Activated CD4-positive, alpha-beta T cell treated with anti-CD3 and anti-CD28 coated beads, Interleukin-2, amount 50 U/mL, for 24 hours (primary cell): ENCODE results near the gene POLR2J3.
"Not testable (repeated sequence)": the region's sequence is repeated elsewhere in the genome, so short reads cannot be mapped to it uniquely, and the experiment has no call there.

Experiments used
- DNase-seq, 2 donors: peaks; one replicate each; pipeline ENCODE4 v3.0.0-alpha.2; 2020; ENCODE audit warnings: low read depth in 1 of 2, low spot score in 1 of 2

POLR2J3 gene

DNA sequence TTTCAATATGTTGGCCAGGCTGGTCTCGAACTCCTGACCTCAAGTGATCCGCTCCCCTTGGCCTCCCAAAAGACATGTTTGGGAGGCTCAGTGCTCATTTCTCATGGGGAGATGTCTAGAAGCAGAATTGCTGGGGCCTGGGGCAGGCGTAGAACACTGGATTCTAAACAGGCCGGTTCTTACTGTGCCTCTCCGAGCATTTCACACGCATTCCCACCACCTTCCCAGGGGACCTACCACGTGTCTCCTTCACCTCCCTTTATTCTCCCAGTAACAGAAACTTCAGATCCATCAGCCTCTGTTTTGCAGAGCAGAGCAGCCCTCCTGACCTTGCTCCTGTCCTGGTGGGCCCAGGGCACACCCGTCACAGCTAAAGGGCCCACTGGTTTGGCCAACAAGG is 45.2 kb downstream of the POLR2J3 start:
- not testable (repeated sequence) for DNase-seq

DNA sequence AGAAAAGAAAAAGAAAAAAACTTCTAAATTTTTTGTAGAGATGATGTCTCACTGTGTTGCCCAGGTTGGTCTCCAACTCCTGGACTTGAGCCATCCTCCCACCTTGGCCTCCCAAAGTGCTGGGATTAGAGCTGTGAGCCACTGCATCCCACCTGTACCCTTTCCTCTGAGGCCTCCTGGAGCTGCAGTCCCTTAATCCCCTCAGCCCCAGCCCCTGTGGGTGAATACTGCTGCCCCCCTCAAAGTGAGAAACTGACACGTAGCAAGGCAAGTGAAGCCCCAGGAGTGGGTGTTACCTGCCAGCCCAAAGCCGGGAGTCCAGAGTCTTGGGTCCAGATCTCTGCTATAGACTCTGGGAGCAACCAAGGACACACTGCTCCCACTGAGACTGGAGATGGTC is 47.6 kb downstream of the POLR2J3 start:
- not testable (repeated sequence) for DNase-seq

DNA sequence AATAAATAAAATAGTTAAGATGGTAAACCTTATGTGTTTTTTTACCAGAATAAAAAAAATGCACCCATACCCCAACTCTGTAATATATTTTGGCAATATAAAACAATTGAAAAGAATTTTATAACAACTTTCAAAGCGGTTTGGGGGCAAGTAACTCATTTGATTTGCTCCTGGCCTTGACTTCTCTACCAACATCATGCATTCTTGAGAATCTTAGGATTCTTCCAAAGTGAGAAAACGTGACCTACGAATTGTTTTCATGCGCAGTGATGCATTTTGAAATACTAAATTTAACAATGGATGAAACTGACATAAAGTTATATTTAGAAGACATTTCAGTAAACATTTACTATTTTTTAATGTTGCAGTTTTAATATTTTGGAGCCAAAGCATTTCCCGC is 51.6 kb downstream of the POLR2J3 start:
- DNase-seq, result not testable (repeated sequence)

DNA sequence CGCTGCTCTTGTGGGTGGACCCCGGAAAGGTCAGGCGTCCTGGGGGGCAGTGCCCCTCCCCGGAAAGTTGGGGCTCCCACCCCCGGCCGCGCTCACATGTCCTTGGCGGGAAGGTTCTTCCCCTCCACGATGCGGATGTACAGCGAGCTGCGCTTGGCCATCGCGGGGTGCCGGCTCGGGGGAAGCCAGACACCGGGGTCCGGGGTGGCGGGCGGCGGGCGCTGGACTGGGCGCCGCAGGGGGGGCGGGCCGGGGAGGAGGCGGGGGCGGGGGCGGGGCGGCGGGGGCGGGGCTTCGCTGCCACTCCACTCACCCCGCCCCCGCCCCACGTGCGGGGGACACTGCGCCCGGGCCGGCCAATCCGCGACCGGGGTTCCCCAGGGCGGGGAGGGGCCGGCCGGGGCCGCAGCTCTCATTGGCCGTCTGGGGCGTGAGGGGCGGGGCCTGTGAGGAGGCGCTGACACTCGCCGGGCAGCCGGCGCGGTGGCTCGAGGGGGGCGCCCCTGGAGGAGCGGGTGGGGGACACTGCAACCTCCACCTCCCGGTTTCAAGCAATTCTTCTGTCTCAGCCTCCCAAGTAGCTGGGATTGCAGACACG is 54.7 kb downstream of the POLR2J3 start, which contains the start of gene RASA4B:
TSS of gene RASA4B (minus strand) at position 228 of the 598 bp plus-strand sequence. CDS start at position 161, 67 bp downstream.
- not testable (repeated sequence) for DNase-seq
